SU-DHL-6 (cell line): ENCODE results near the gene DMD.

ENCODE experiments used
- H2AFZ ChIP-seq: fragments of 200-600 bp; sonication (generic); 2 replicates; pipeline ENCODE4 v1.6.1; 2014; ENCODE audit warnings: low read depth, mild to moderate bottlenecking, moderate library complexity, mixed read lengths, antibody characterized with exemption, low read length; ENCODE audit not compliant: severe bottlenecking
- H3F3A ChIP-seq: fragments of 200-600 bp; shearing (Covaris generic); 2 replicates; pipeline ENCODE4 v1.6.0; 2016; ENCODE audit warnings: antibody characterized with exemption, mild to moderate bottlenecking; ENCODE audit not compliant: insufficient read depth
- H3K27ac ChIP-seq: fragments of 200-600 bp; sonication (generic); 2 replicates; pipeline ENCODE4 v1.5.1; 2016; ENCODE audit warnings: low read depth, mild to moderate bottlenecking, low read length, moderate library complexity, mixed read lengths
- H3K27me3 ChIP-seq: fragments of 200-600 bp; sonication (generic), shearing (Covaris generic); 2 replicates; pipeline ENCODE4 v1.6.0; 2014; ENCODE audit warnings: mild to moderate bottlenecking, low read length
- H3K36me3 ChIP-seq: fragments of 200-600 bp; sonication (generic); 2 replicates; pipeline ENCODE4 v1.6.1; 2014; ENCODE audit warnings: mild to moderate bottlenecking, low read length, mixed read lengths
- H3K4me2 ChIP-seq: fragments of 300-600, 200-600 bp; shearing (Covaris generic), sonication (generic); 2 replicates; pipeline ENCODE4 v1.6.0; 2014; ENCODE audit warnings: low read length, low read depth, mild to moderate bottlenecking; ENCODE audit not compliant: poor library complexity, severe bottlenecking
- H3K4me3 ChIP-seq: fragments of 200-600 bp; sonication (generic); 2 replicates; pipeline ENCODE4 v1.5.1; 2014; ENCODE audit warnings: antibody characterized with exemption, low read length, mild to moderate bottlenecking, mixed read lengths; ENCODE audit not compliant: insufficient read depth, poor library complexity, severe bottlenecking
- H3K79me2 ChIP-seq: fragments of 200-600 bp; sonication (generic); 2 replicates; pipeline ENCODE4 v1.6.1; 2014; ENCODE audit warnings: mild to moderate bottlenecking, low read length, moderate library complexity; ENCODE audit not compliant: insufficient read depth
- H3K9ac ChIP-seq: fragments of 200-600 bp; sonication (generic); 2 replicates; pipeline ENCODE4 v1.7.0; 2014; ENCODE audit warnings: mild to moderate bottlenecking, low read length
- H3K9me2 ChIP-seq: fragments of 200-600 bp; sonication (generic); replicated peaks from 2 replicates; pipeline ENCODE4 v1.6.1; 2014; ENCODE audit warnings: low read length; ENCODE audit not compliant: insufficient read depth
- H3K9me3 ChIP-seq: fragments of 200-600 bp; sonication (generic); 2 replicates; pipeline ENCODE4 v1.6.1; 2014; ENCODE audit warnings: low read length, mixed read lengths; ENCODE audit not compliant: insufficient read depth
- H4K20me1 ChIP-seq: fragments of 200-600 bp; sonication (generic); 2 replicates; pipeline ENCODE4 v1.6.1; 2014; ENCODE audit warnings: low read depth, mild to moderate bottlenecking, antibody characterized with exemption, low read length, moderate library complexity, mixed read lengths
- EZH2phosphoT487 ChIP-seq: fragments of 200-600 bp; sonication (generic), shearing (Covaris generic); conservative IDR thresholded peaks from 2 replicates; pipeline ENCODE4 v1.6.1; 2018; ENCODE audit warnings: mild to moderate bottlenecking, antibody characterized with exemption, low read length, moderate library complexity, mixed read lengths
- TF ChIP-seq, protein P1 (sequence below): fragments of 200-600 bp; sonication (generic); IDR thresholded peaks from one replicate; pipeline ENCODE4 v1.5.1; 2017; ENCODE audit warnings: antibody characterized with exemption, mild to moderate bottlenecking, low read length, moderate library complexity; ENCODE audit not compliant: insufficient read depth, poor library complexity, severe bottlenecking

Gene DMD

DNA sequence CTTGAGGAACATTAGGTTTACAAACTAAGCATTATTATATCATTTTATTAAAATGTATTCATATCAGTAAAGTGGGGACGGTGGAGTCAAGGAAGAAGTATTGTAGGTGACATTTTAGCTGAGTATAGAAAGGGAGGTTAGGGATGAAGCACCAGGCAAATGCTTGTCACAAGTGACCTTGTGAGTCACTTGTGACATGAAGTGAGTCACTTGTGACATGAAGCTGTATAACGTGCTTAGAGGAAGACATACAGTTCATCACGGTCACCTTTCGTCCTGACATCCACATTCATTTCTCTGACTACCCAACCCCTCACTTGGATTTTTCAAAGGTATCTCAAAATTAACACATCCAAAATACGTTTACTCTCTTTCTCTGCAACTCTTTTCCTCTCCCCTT lies 1034.8 kb downstream of the DMD start:
- H3K36me3 ChIP-seq: no peaks in the 10 kb centered on the region
- no peaks in the 10 kb centered on the region for H3K9me2 ChIP-seq
- H3K4me3 ChIP-seq: no peak overlapping the region
- H3K27me3 ChIP-seq: no peaks in the 10 kb centered on the region
- H3K27ac ChIP-seq: no peak overlapping the region
- H3K4me2 ChIP-seq: no peak overlapping the region
- no peaks in the 10 kb centered on the region for H3K79me2 ChIP-seq
- no peaks in the 10 kb centered on the region for H3K9me3 ChIP-seq
- no peak overlapping the region for H3K9ac ChIP-seq
- TF ChIP-seq EZH2phosphoT487: no peak
- TF ChIP-seq, protein P1, sequence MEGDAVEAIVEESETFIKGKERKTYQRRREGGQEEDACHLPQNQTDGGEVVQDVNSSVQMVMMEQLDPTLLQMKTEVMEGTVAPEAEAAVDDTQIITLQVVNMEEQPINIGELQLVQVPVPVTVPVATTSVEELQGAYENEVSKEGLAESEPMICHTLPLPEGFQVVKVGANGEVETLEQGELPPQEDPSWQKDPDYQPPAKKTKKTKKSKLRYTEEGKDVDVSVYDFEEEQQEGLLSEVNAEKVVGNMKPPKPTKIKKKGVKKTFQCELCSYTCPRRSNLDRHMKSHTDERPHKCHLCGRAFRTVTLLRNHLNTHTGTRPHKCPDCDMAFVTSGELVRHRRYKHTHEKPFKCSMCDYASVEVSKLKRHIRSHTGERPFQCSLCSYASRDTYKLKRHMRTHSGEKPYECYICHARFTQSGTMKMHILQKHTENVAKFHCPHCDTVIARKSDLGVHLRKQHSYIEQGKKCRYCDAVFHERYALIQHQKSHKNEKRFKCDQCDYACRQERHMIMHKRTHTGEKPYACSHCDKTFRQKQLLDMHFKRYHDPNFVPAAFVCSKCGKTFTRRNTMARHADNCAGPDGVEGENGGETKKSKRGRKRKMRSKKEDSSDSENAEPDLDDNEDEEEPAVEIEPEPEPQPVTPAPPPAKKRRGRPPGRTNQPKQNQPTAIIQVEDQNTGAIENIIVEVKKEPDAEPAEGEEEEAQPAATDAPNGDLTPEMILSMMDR: no peak
- H3F3A ChIP-seq: no peaks in the 10 kb centered on the region
- no peaks in the 10 kb centered on the region for H4K20me1 ChIP-seq
- H2AFZ ChIP-seq: no peak overlapping the region

DNA sequence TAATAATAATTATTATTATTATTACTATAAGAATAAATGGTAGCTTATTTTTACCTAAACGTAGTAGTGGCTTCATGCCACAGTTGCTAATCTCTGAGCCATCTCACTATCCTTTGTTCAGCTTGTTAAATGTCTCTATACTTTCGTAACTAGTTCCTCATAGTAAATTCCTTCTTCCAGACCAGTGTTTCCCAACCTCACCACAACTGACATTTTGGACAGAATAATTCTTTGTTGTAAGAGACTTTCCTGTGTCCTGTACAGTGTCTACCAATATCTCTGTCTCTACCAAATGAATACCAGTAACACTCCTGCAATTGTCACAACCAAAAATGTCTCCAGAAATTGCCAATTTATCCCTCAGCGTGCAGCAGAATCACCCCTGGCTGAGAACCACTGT lies 1040.9 kb downstream of the DMD start:
- no peaks in the 10 kb centered on the region for H3F3A ChIP-seq
- TF ChIP-seq EZH2phosphoT487: no peak
- TF ChIP-seq, protein P1: no peak
- no peak overlapping the region for H2AFZ ChIP-seq
- H3K9me2 ChIP-seq: no peaks in the 10 kb centered on the region
- no peak overlapping the region for H3K27ac ChIP-seq
- no peak overlapping the region for H3K9ac ChIP-seq
- H3K36me3 ChIP-seq: no peaks in the 10 kb centered on the region
- H3K4me3 ChIP-seq: no peak overlapping the region
- no peaks in the 10 kb centered on the region for H3K79me2 ChIP-seq
- H4K20me1 ChIP-seq: no peaks in the 10 kb centered on the region
- no peak overlapping the region for H3K4me2 ChIP-seq
- no peaks in the 10 kb centered on the region for H3K27me3 ChIP-seq
- no peaks in the 10 kb centered on the region for H3K9me3 ChIP-seq

DNA sequence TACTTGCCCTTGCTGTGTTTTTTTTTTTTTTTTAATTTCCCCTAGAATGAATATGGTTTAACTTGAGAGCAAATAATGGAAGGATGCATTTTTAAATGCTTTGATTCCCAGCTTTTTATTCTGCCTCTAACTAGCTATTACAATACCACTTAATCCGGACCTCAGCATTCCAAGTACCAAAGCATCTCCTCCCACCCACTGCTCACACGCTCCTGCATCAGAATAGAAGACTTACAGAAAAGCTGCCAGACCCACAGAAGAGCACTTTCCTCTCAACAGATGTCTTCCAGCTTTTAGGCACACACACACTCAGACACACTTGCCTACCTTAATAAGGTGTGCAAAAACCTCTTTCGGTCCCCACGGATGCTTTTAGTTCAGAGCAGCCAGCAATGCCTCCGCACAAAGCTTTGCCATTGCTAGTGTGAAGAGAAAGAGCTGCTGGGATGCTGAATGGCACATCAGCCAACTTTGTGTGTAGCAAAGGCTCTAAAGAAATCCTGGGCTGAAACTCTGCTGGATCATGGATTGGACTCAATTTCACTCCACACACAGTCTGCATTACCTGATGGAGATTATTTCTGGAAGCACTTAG lies 1056.2 kb downstream of the DMD start:
- Histone ChIP-seq H2AFZ (no peak overlapping the region), H3K9ac (no peak overlapping the region), H4K20me1 (no peaks in the 10 kb centered on the region), H3F3A (no peaks in the 10 kb centered on the region), H3K27ac (no peak overlapping the region), H3K9me2 (no peaks in the 10 kb centered on the region), H3K4me2 (no peak overlapping the region), H3K9me3 (no peaks in the 10 kb centered on the region), H3K27me3 (no peaks in the 10 kb centered on the region), H3K79me2 (no peaks in the 10 kb centered on the region), H3K36me3 (no peaks in the 10 kb centered on the region), H3K4me3 (no peak overlapping the region)
- no peak for TF ChIP-seq EZH2phosphoT487
- TF ChIP-seq, protein P1: no peak

DNA sequence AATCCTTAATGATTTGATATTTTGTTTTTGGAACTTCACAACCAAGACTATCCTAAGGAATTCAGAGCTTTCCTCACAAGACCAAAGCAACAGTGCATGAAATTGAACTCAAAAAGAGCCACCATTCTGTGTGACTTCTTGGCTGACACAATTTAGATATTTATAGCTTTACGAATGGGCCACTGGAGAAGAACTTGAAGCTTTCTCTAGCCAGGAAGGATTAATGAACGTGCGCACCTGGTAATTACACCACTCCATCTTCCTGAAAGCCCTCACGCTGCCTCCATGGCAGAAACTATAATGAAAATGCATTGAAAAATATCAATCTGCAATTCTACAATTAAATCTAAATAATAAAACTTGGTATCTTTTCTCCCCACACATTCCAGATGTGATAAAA lies 1057.8 kb downstream of the DMD start:
- no peak overlapping the region for H3K4me2 ChIP-seq
- no peaks in the 10 kb centered on the region for H3F3A ChIP-seq
- no peaks in the 10 kb centered on the region for H3K79me2 ChIP-seq
- TF ChIP-seq, protein P1: no peak
- no peak for TF ChIP-seq EZH2phosphoT487
- no peaks in the 10 kb centered on the region for H4K20me1 ChIP-seq
- H3K36me3 ChIP-seq: no peaks in the 10 kb centered on the region
- no peaks in the 10 kb centered on the region for H3K9me2 ChIP-seq
- no peak overlapping the region for H3K4me3 ChIP-seq
- H3K9me3 ChIP-seq: no peaks in the 10 kb centered on the region
- no peak overlapping the region for H2AFZ ChIP-seq
- no peaks in the 10 kb centered on the region for H3K27me3 ChIP-seq
- H3K9ac ChIP-seq: no peak overlapping the region
- no peak overlapping the region for H3K27ac ChIP-seq
